Tibial nerve (tissue), 3 donors: ENCODE data around the gene PPME1.

Source experiments
- CTCF ChIP-seq, 5 experiments: fragments of 200-600 bp in 3 of 5; fragments of 450-650 bp in 2 of 5; sonication (generic) in 3 of 5; IDR thresholded peaks; one replicate each; pipeline ENCODE4 v1.5.1; 2016 to 2019; ENCODE audit warnings: antibody characterized with exemption in 5 of 5, mild to moderate bottlenecking in 3 of 5, moderate library complexity in 2 of 5
- POLR2A ChIP-seq, 2 donors: fragments of 450-650 bp; IDR thresholded peaks; one replicate each; pipeline ENCODE4 v1.6.1; 2017; ENCODE audit warnings: antibody characterized with exemption in 2 of 2, mild to moderate bottlenecking in 2 of 2, moderate library complexity in 2 of 2

GRCh38 chr11:74171997-74172396 lies 908 bp downstream of the PPME1 start:
- TF ChIP-seq POLR2A (IDR thresholded peaks at IDR 0.05) (no peak), CTCF (IDR thresholded peaks at IDR 0.05) (no peak)
